ENCODE data around the gene C21orf58. TPM values are rescaled to one million over a fixed set of nuclear protein-coding genes. Genes with fewer than 3 reads are reported as not detected.

C21orf58 gene
- total and polyA plus RNA-seq, 2 experiments from 2014 or later = 2.6 to 6.8 TPM

- Histone ChIP-seq H2AFZ (no peak overlapping the region), H3K9me3 (ENCODE audit: low read depth) (no peaks in the 10 kb centered on the region), H3K36me3 (replicated peaks; ENCODE audit: insufficient read depth, low read depth) (no peaks in the 10 kb centered on the region), H3K27ac (no peak overlapping the region), H3K4me2 (no peak overlapping the region), H3K9me2 (replicated peaks; ENCODE audit: insufficient read depth) (no peaks in the 10 kb centered on the region), H3K4me3 (no peak overlapping the region), H4K20me1 (ENCODE audit: insufficient read depth, poor library complexity, severe bottlenecking) (no peaks in the 10 kb centered on the region), H3K79me2 (no peaks in the 10 kb centered on the region), H3K27me3 (no peaks in the 10 kb centered on the region), H3K4me1 (ENCODE audit: insufficient read depth) (no peaks in the 10 kb centered on the region)
- whole genome bisulfite sequencing (ENCODE audit: low lambda C conversion rate, missing lambda C conversion rate) = 94% methylated on average over 10 of the region's 10 CpGs
- no peak for TF ChIP-seq CTCF (IDR thresholded peaks at IDR 0.05; ENCODE audit: poor library complexity)
- TF ChIP-seq EZH2 (IDR thresholded peaks at IDR 0.05; ENCODE audit: borderline replicate concordance) = no peak
- TF ChIP-seq EZH2phosphoT487 (IDR thresholded peaks at IDR 0.05; ENCODE audit: low read depth, severe bottlenecking, unreplicated experiment) = no peak
- no peak for DNase-seq (ENCODE audit: low spot score)
Measured at GRCh38 chr21:46361935-46362334, 38.3 kb upstream of the C21orf58 start.

GRCh38 chr21:46361176-46361575, 37.5 kb upstream of the C21orf58 start:
- no peaks in the 10 kb centered on the region for H3K36me3 ChIP-seq (replicated peaks; ENCODE audit: insufficient read depth, low read depth)
- 96% methylated on average over 10 of the region's 10 CpGs for WGBS (ENCODE audit: low lambda C conversion rate, missing lambda C conversion rate)
- TF ChIP-seq EZH2 (IDR thresholded peaks at IDR 0.05; ENCODE audit: borderline replicate concordance) (no peak), CTCF (IDR thresholded peaks at IDR 0.05; ENCODE audit: poor library complexity) (no peak), EZH2phosphoT487 (IDR thresholded peaks at IDR 0.05; ENCODE audit: low read depth, severe bottlenecking, unreplicated experiment) (no peak)

GRCh38 chr21:46357684-46358425, 34.2 kb upstream of the C21orf58 start:
- no peak for TF ChIP-seq EZH2phosphoT487 (IDR thresholded peaks at IDR 0.05; ENCODE audit: low read depth, severe bottlenecking, unreplicated experiment)
- TF ChIP-seq CTCF (IDR thresholded peaks at IDR 0.05; ENCODE audit: poor library complexity) = no peak
- TF ChIP-seq EZH2 (IDR thresholded peaks at IDR 0.05; ENCODE audit: borderline replicate concordance) = no peak
- Histone ChIP-seq H3K4me1 (ENCODE audit: insufficient read depth) (no peaks in the 10 kb centered on the region), H3K36me3 (replicated peaks; ENCODE audit: insufficient read depth, low read depth) (no peaks in the 10 kb centered on the region), H3K4me2 (no peak overlapping the region), H3K4me3 (no peak overlapping the region), H3K27me3 (no peaks in the 10 kb centered on the region), H3K27ac (no peak overlapping the region), H4K20me1 (ENCODE audit: insufficient read depth, poor library complexity, severe bottlenecking) (no peaks in the 10 kb centered on the region), H2AFZ (no peak overlapping the region), H3K9me2 (replicated peaks; ENCODE audit: insufficient read depth) (no peaks in the 10 kb centered on the region), H3K9me3 (ENCODE audit: low read depth) (no peaks in the 10 kb centered on the region), H3K79me2 (no peaks in the 10 kb centered on the region)
- DNase-seq (ENCODE audit: low spot score) = no peak
- 98% methylated on average over 19 of the region's 19 CpGs for WGBS (ENCODE audit: low lambda C conversion rate, missing lambda C conversion rate)

More at GRCh38 chr21:46361176-46361575, 37.5 kb upstream of the C21orf58 start:
- no peaks in the 10 kb centered on the region for H3K27me3 ChIP-seq
- H3K4me1 ChIP-seq (ENCODE audit: insufficient read depth) = no peaks in the 10 kb centered on the region
- DNase-seq (ENCODE audit: low spot score) = no peak
- H4K20me1 ChIP-seq (ENCODE audit: insufficient read depth, poor library complexity, severe bottlenecking) = no peaks in the 10 kb centered on the region
- no peaks in the 10 kb centered on the region for H3K9me2 ChIP-seq (replicated peaks; ENCODE audit: insufficient read depth)
- no peaks in the 10 kb centered on the region for H3K9me3 ChIP-seq (ENCODE audit: low read depth)
- H3K4me2 ChIP-seq = no peak overlapping the region
- H3K27ac ChIP-seq = no peak overlapping the region
- no peaks in the 10 kb centered on the region for H3K79me2 ChIP-seq
- no peak overlapping the region for H3K4me3 ChIP-seq
- H2AFZ ChIP-seq = no peak overlapping the region
